ENCODE results near the gene EYA3.

Gene EYA3

DNA sequence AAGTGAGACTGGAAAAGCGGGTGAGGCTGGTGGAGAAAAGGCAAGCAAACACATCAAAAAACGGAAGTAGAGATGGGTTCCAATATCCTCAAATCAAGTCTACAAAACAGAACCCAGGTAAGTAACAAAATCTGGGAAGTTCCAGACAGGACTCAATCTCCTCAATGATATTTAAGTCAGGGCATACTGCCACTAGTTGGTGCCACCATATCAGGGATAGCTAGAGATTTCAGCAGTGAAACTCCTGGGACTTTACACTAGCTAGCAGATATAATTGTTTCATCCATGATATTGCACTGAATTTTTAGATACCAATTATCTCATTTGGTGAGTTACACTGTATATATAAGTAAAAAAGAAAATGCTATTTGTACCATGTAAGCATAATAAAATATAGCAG, 52.0 kb downstream of the EYA3 start:
- TF ChIP-seq, protein P1, sequence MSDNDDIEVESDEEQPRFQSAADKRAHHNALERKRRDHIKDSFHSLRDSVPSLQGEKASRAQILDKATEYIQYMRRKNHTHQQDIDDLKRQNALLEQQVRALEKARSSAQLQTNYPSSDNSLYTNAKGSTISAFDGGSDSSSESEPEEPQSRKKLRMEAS (IDR thresholded peaks at IDR 0.05; ENCODE audit: low read depth, low read length): no peak
- TF ChIP-seq POLR2A (IDR thresholded peaks at IDR 0.05; ENCODE audit: extremely low read depth, insufficient read length): no peak
- no peak for TF ChIP-seq MYC (IDR thresholded peaks at IDR 0.05; ENCODE audit: low read depth, low read length)
- TF ChIP-seq, protein P2, sequence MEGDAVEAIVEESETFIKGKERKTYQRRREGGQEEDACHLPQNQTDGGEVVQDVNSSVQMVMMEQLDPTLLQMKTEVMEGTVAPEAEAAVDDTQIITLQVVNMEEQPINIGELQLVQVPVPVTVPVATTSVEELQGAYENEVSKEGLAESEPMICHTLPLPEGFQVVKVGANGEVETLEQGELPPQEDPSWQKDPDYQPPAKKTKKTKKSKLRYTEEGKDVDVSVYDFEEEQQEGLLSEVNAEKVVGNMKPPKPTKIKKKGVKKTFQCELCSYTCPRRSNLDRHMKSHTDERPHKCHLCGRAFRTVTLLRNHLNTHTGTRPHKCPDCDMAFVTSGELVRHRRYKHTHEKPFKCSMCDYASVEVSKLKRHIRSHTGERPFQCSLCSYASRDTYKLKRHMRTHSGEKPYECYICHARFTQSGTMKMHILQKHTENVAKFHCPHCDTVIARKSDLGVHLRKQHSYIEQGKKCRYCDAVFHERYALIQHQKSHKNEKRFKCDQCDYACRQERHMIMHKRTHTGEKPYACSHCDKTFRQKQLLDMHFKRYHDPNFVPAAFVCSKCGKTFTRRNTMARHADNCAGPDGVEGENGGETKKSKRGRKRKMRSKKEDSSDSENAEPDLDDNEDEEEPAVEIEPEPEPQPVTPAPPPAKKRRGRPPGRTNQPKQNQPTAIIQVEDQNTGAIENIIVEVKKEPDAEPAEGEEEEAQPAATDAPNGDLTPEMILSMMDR (IDR thresholded peaks at IDR 0.05; ENCODE audit: low read depth, low read length): no peak

DNA sequence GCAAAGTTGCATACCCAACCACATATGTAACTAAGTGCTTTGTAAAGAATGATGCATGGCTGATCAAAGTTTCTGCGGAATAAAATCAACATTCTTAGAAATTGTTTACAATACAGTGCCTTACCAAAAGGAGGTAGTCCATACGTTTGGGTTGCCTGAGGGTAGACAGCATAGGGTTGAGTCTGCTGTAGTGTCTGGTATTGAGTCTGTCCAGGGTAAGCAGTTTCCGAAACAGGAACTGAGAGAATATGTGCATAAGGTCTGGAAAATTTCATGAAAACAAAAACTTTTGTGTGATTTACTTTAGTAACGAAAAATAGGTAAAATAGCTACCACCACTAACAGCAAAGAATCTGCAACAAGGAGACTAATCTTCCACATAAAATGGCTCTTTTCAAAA, 53.0 kb downstream of the EYA3 start:
- TF ChIP-seq, protein P1 (IDR thresholded peaks at IDR 0.05; ENCODE audit: low read depth, low read length): no peak
- TF ChIP-seq, protein P2 (IDR thresholded peaks at IDR 0.05; ENCODE audit: low read depth, low read length): no peak
- no peak for TF ChIP-seq POLR2A (IDR thresholded peaks at IDR 0.05; ENCODE audit: extremely low read depth, insufficient read length)
- TF ChIP-seq MYC (IDR thresholded peaks at IDR 0.05; ENCODE audit: low read depth, low read length): no peak
- no peak overlapping the region for H3K4me3 ChIP-seq (ENCODE audit: low read depth, low read length)
- no peak for DNase-seq (ENCODE audit: low read depth)

More for the DNA sequence above, 52.0 kb downstream of the EYA3 start:
- no peak for DNase-seq (ENCODE audit: low read depth)
- H3K4me3 ChIP-seq (ENCODE audit: low read depth, low read length): no peak overlapping the region

DNA sequence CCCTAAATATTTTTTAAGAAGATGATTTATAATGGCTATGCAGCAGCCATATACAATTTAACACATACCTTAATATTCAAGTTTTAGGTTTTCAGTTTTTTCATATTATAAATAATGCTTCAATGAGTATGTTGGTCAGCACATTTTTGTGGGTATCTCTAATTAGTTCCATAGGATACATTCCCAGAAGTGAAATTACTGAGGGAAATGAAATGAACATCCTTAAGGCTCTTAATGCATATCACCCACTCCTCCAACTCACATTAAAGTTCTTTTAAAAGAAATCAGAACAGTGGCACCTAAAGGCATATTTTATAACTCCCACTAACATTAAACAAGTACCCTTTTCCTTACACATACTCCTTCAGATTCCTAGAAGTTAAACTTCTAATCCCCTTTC, 56.1 kb downstream of the EYA3 start:
- TF ChIP-seq POLR2A (IDR thresholded peaks at IDR 0.05; ENCODE audit: extremely low read depth, insufficient read length): no peak
- no peak for TF ChIP-seq MYC (IDR thresholded peaks at IDR 0.05; ENCODE audit: low read depth, low read length)
- TF ChIP-seq, protein P1 (IDR thresholded peaks at IDR 0.05; ENCODE audit: low read depth, low read length): no peak
- TF ChIP-seq, protein P2 (IDR thresholded peaks at IDR 0.05; ENCODE audit: low read depth, low read length): no peak
- DNase-seq (ENCODE audit: low read depth): no peak
- H3K4me3 ChIP-seq (ENCODE audit: low read depth, low read length): no peak overlapping the region

DNA sequence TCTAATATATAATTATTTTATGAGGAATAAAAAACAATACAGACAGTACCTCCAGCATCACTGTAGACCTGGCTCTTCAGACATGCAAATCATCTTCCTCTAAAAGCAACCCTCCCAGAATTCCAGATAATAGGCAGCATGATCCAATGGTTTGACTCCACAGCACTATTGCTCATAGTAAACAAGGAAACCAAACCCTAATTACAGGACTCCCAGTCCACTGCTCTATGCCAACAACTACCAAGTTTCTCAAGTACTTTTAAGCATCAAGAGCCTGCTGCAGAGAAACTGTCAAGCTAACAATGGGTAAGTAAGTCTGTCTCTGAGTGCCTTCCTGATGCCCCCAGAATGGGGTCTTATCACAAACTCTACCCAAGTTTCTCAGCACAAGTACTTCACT, 57.2 kb downstream of the EYA3 start:
- no peak overlapping the region for H3K4me3 ChIP-seq (ENCODE audit: low read depth, low read length)
- TF ChIP-seq, protein P2 (IDR thresholded peaks at IDR 0.05; ENCODE audit: low read depth, low read length): no peak
- no peak for TF ChIP-seq POLR2A (IDR thresholded peaks at IDR 0.05; ENCODE audit: extremely low read depth, insufficient read length)
- no peak for TF ChIP-seq MYC (IDR thresholded peaks at IDR 0.05; ENCODE audit: low read depth, low read length)
- TF ChIP-seq, protein P1 (IDR thresholded peaks at IDR 0.05; ENCODE audit: low read depth, low read length): no peak
- no peak for DNase-seq (ENCODE audit: low read depth)

DNA sequence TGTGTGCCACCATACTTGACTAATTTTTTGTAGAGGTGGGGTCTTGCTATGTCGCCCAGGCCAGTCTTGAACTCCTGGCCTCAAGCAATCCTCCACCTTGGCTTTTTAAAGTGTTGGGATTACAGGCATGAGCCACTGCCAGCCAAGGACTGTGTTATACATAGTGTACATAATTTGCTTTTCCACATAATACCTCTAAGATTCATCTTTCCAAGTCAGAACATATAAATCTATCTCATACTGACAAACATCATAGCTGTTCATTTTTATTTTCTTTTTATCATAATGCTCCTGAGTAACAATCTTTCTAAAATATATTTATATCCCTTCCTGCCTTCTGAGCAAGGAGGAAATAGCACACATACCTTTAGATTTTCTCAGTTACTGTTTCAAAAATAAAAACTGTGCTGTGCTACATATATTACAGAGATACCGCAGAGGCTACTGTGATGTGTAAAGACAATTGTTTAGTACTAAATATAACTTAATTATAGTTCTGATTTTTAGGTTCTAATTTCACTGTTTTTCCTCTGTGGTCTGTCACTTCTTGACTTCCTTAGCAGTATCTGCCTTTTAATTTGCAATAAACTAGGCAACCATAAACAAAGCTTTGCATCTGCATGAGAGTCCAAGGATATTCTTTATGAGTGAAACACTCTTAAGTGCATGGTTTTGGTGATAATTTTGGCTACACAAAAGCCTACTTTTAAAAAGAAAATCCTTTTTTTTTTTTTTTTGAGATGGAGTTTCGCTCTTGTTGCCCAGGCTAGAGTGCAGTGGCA, 59.3 kb downstream of the EYA3 start:
- no peak for DNase-seq (ENCODE audit: low read depth)
- no peak for TF ChIP-seq POLR2A (IDR thresholded peaks at IDR 0.05; ENCODE audit: extremely low read depth, insufficient read length)
- TF ChIP-seq, protein P1 (IDR thresholded peaks at IDR 0.05; ENCODE audit: low read depth, low read length): no peak
- TF ChIP-seq, protein P2 (IDR thresholded peaks at IDR 0.05; ENCODE audit: low read depth, low read length): no peak
- no peak for TF ChIP-seq MYC (IDR thresholded peaks at IDR 0.05; ENCODE audit: low read depth, low read length)
- no peak overlapping the region for H3K4me3 ChIP-seq (ENCODE audit: low read depth, low read length)
